Osteoblast (primary cell): ENCODE measurements around the gene ATP11B. TPM values are rescaled to one million over a fixed set of nuclear protein-coding genes. Genes with fewer than 3 reads are reported as not detected.

ENCODE experiments used
- DNase-seq: peaks from one replicate; pipeline ENCODE4 v3.0.0; 2011; ENCODE audit warnings: low spot score, mixed read lengths; ENCODE audit not compliant: insufficient read length; ENCODE audit errors: missing footprints
- H2AFZ ChIP-seq: 2 replicates; pipeline ENCODE4 v1.6.0; 2011; ENCODE audit warnings: mild to moderate bottlenecking, low read length
- H3K27ac ChIP-seq: 2 replicates; pipeline ENCODE4 v1.5.1; 2011; ENCODE audit warnings: mild to moderate bottlenecking, low read depth, low read length, moderate library complexity
- H3K27me3 ChIP-seq: 2 replicates; pipeline ENCODE4 v1.6.0; 2012; ENCODE audit warnings: mild to moderate bottlenecking, control low read depth, inconsistent platforms, low read length, moderate library complexity; ENCODE audit not compliant: insufficient read depth
- H3K36me3 ChIP-seq: 2 replicates; pipeline ENCODE4 v1.5.1; 2011; ENCODE audit warnings: mild to moderate bottlenecking, low read length, control low read depth, moderate library complexity; ENCODE audit not compliant: insufficient read depth
- H3K4me1 ChIP-seq: 2 replicates; pipeline ENCODE4 v1.5.1; 2011; ENCODE audit warnings: mild to moderate bottlenecking, low read length, control low read depth, moderate library complexity; ENCODE audit not compliant: insufficient read depth
- H3K4me2 ChIP-seq: 2 replicates; pipeline ENCODE4 v1.6.0; 2011; ENCODE audit warnings: mild to moderate bottlenecking, low read length; ENCODE audit not compliant: insufficient read depth
- H3K4me3 ChIP-seq: fragments of 200-600 bp; sonication (generic); 3 replicates; pipeline ENCODE4 v1.5.1; 2012; ENCODE audit warnings: mild to moderate bottlenecking, low read length, inconsistent platforms; ENCODE audit not compliant: insufficient read depth
- H3K79me2 ChIP-seq: 2 replicates; pipeline ENCODE4 v1.6.0; 2012; ENCODE audit warnings: mild to moderate bottlenecking, low read length, control low read depth, inconsistent platforms; ENCODE audit not compliant: insufficient read depth
- H3K9me3 ChIP-seq: 2 replicates; pipeline ENCODE4 v1.5.1; 2011; ENCODE audit warnings: low read depth, low read length, control low read depth
- H4K20me1 ChIP-seq: 2 replicates; pipeline ENCODE4 v1.6.0; 2012; ENCODE audit warnings: mild to moderate bottlenecking, low read length, control low read depth; ENCODE audit not compliant: insufficient read depth
- total RNA-seq: library from RNA; depleted of rRNA; stranded (reverse); fragments of >200 nt; gene quantifications from 2 replicates; pipeline ENCODE4 v1.2.3, GENCODE V29; 2012
- TF ChIP-seq, protein P1 (sequence below): IDR thresholded peaks from 2 replicates; pipeline ENCODE4 v1.5.1; 2011; ENCODE audit warnings: mild to moderate bottlenecking, low read depth, low read length, moderate library complexity; ENCODE audit errors: extremely low read depth

The ATP11B gene
- total RNA-seq, 1 donor, result 71.3 TPM

DNA sequence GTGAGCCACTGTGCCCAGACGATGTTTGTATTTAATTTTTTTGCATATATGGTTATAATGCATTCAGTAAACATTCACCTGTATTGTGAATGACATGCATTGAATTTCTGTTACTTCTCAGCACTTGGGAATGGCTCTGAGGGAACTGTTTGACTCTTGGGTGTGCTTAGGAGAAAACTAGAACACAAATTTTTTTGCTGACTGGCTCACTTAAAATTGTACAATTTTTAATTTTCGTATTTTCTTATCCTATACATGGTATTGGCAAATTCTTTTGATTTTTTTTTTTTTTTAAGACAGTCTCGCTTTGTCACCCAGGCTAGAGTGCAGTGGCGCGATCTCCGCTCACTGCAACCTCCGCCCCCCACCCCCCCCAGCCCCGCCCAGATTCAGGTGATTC is 7.2 kb downstream of the ATP11B start:
- TF ChIP-seq, protein P1, sequence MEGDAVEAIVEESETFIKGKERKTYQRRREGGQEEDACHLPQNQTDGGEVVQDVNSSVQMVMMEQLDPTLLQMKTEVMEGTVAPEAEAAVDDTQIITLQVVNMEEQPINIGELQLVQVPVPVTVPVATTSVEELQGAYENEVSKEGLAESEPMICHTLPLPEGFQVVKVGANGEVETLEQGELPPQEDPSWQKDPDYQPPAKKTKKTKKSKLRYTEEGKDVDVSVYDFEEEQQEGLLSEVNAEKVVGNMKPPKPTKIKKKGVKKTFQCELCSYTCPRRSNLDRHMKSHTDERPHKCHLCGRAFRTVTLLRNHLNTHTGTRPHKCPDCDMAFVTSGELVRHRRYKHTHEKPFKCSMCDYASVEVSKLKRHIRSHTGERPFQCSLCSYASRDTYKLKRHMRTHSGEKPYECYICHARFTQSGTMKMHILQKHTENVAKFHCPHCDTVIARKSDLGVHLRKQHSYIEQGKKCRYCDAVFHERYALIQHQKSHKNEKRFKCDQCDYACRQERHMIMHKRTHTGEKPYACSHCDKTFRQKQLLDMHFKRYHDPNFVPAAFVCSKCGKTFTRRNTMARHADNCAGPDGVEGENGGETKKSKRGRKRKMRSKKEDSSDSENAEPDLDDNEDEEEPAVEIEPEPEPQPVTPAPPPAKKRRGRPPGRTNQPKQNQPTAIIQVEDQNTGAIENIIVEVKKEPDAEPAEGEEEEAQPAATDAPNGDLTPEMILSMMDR, result no peak
- no peak overlapping the region for H3K4me3 ChIP-seq

DNA sequence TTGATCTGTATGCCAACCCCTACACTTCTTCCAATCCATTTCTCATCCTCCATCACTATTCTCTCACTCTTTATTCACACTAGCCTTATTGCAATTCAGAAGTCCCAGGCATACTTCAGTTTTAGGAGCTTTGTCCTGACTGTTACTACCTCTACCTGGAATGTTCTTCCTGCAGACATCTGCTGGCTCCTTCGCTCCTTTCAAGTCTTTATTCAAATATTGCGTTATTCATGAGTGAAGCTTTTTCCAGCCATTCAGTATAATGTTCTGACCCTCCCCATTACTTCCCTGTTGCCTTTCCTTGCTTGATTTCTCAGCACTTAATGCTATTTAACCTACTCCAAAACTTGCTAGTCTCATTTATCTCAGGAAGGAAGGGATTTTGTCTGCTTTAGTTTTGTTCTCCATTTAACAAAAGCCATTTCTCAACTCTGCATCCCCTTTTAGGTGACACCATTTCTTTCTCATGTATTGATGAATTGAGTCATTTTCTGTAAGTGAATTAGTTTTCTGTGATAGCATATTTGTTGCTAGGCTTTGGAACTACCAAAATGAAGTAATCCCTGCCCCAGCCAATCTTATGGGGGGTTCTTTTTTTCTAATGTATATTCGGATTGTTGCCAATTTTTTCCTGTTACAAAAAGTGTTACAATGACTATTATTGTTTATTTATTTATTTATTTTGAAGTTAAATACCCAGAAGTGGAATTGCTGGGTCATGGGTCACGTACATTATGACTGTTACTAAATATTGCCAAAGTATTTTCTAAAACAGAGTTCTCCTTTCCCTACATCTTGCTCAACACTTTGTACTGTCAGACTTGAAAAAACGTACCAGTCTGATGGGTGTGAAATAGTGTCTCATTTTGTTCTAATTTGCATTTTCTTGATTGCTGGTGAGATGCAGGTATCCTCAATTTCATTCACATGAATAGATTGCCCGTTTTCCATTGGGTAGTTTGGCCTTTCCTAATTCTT is 9.4 kb downstream of the ATP11B start:
- Histone ChIP-seq H3K79me2 (peaks cover 92% of the 10 kb centered on the region), H3K27me3 (no peaks in the 10 kb centered on the region), H3K4me3 (no peak overlapping the region), H3K9me3 (no peaks in the 10 kb centered on the region), H3K27ac (no peak overlapping the region), H2AFZ (no peak overlapping the region), H3K4me1 (no peaks in the 10 kb centered on the region), H3K4me2 (no peak overlapping the region), H4K20me1 (peaks cover 48% of the 10 kb centered on the region), H3K36me3 (no peaks in the 10 kb centered on the region)
- TF ChIP-seq, protein P1, result no peak
- DNase-seq, result no peak

More for the DNA sequence above, 7.2 kb downstream of the ATP11B start:
- Histone ChIP-seq H3K27ac (no peak overlapping the region), H3K27me3 (no peaks in the 10 kb centered on the region), H3K4me2 (no peak overlapping the region), H2AFZ (no peak overlapping the region), H3K79me2 (peaks cover 92% of the 10 kb centered on the region), H3K4me1 (no peaks in the 10 kb centered on the region), H3K36me3 (no peaks in the 10 kb centered on the region), H3K9me3 (no peaks in the 10 kb centered on the region), H4K20me1 (peaks cover 52% of the 10 kb centered on the region)
- no peak for DNase-seq

DNA sequence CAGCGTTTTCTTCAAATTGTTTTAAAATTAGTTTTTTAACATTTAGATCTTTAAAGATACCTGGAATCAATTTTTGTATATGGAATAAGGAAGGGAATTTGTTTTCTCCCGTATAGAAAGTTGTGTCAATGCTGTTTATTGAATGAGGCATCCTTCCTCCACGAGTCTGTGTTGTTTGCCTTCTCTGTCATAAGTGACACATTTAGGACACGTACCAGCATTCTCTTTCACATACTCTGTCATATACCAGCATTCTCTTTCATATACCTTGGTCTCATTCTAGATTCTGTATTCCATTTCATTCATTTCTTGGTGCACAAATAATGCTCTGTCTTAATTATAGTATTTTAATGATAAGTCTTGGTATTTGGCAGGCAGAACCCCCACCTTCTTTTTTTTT is 10.3 kb downstream of the ATP11B start:
- Histone ChIP-seq H3K4me3 (no peak overlapping the region), H3K4me1 (peaks cover 5% of the 10 kb centered on the region), H3K27ac (no peak overlapping the region), H2AFZ (no peak overlapping the region), H3K79me2 (peaks cover 92% of the 10 kb centered on the region), H3K36me3 (no peaks in the 10 kb centered on the region), H3K4me2 (no peak overlapping the region), H3K27me3 (no peaks in the 10 kb centered on the region), H4K20me1 (peaks cover 43% of the 10 kb centered on the region), H3K9me3 (no peaks in the 10 kb centered on the region)
- TF ChIP-seq, protein P1, result no peak
- DNase-seq, result no peak

DNA sequence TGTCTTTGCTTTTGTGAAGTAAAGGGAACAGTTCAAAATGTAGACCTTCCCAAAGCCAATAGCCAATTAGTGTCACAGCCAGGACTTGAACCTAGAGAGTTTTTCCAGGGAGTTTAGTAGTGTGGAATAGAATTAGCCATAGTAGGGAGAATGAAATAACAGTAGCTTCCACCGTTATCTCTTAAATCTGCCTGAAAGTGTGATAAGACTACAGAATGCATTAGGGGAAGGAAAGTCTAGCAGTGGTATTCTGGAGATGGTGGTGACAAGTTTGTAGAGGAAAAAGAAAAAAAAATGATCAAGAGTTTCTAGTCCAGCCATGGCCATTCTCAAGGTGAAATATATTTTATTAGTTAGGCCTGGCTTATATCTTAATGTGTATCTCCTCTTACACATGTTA is 13.8 kb downstream of the ATP11B start:
- Histone ChIP-seq H3K4me3 (no peak overlapping the region), H2AFZ (no peak overlapping the region), H4K20me1 (peaks cover 44% of the 10 kb centered on the region), H3K79me2 (peaks cover 94% of the 10 kb centered on the region), H3K9me3 (no peaks in the 10 kb centered on the region), H3K27ac (no peak overlapping the region), H3K36me3 (no peaks in the 10 kb centered on the region), H3K27me3 (no peaks in the 10 kb centered on the region), H3K4me1 (peaks cover 5% of the 10 kb centered on the region), H3K4me2 (no peak overlapping the region)
- TF ChIP-seq, protein P1, result no peak
- DNase-seq, result no peak
